Measurements from ENCODE around the gene SUPT3H.

DNA sequence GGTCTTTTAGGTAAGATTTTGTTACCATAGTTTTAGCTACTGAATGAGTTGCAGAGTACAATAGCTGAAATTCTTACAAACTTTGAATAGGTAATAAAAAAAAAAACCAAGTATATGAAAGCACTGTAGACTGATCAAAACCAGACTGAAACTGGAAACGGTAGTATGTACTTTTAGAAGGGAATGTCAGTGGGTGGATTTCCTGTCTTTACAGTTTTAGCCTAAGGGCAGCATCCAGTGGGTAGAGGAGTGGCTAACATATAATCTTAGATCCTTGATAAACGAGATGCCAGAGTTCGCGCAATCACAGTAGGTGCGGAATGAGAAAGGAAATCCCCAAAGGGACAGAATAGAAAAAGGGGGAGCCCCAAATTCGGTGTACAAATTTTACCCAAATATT is 435.5 kb downstream of the SUPT3H start:
- no peak for TF ChIP-seq POLR2AphosphoS5 (IDR thresholded peaks at IDR 0.05)
- TF ChIP-seq POLR2A (IDR thresholded peaks at IDR 0.05), result no peak
- TF ChIP-seq, protein P1, sequence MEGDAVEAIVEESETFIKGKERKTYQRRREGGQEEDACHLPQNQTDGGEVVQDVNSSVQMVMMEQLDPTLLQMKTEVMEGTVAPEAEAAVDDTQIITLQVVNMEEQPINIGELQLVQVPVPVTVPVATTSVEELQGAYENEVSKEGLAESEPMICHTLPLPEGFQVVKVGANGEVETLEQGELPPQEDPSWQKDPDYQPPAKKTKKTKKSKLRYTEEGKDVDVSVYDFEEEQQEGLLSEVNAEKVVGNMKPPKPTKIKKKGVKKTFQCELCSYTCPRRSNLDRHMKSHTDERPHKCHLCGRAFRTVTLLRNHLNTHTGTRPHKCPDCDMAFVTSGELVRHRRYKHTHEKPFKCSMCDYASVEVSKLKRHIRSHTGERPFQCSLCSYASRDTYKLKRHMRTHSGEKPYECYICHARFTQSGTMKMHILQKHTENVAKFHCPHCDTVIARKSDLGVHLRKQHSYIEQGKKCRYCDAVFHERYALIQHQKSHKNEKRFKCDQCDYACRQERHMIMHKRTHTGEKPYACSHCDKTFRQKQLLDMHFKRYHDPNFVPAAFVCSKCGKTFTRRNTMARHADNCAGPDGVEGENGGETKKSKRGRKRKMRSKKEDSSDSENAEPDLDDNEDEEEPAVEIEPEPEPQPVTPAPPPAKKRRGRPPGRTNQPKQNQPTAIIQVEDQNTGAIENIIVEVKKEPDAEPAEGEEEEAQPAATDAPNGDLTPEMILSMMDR (IDR thresholded peaks at IDR 0.05), result no peak

All from breast epithelium (tissue), 3 donors.